Fibroblast of skin of left biceps (primary cell): ENCODE data around the gene RACGAP1.

Source experiments
- DNase-seq, 2 experiments: peaks; one replicate each; pipeline ENCODE4 v3.0.0-alpha.2; 2013; ENCODE audit warnings: low read depth in 2 of 2

RACGAP1 gene

GRCh38 chr12:50056639-50056976, 31.3 kb upstream of the RACGAP1 start:
- DNase-seq: no peak

GRCh38 chr12:50055831-50056638, 30.7 kb upstream of the RACGAP1 start:
- no peak for DNase-seq

- no peak for DNase-seq
Observed at GRCh38 chr12:50053583-50053982, 28.3 kb upstream of the RACGAP1 start.

- no peak for DNase-seq
Observed at GRCh38 chr12:50052964-50053363, 27.7 kb upstream of the RACGAP1 start.

- DNase-seq: no peak
Observed at GRCh38 chr12:50052544-50052943, 27.2 kb upstream of the RACGAP1 start.

GRCh38 chr12:50051101-50051806, 26.0 kb upstream of the RACGAP1 start:
- no peak for DNase-seq

- DNase-seq: peak; percentile 48 to 53
Observed at GRCh38 chr12:50050410-50051098, 25.3 kb upstream of the RACGAP1 start.

- no peak for DNase-seq
Observed at GRCh38 chr12:50050119-50050385, 24.8 kb upstream of the RACGAP1 start.

GRCh38 chr12:50049254-50050118, 24.2 kb upstream of the RACGAP1 start:
- no peak for DNase-seq

GRCh38 chr12:50047693-50048250, 22.5 kb upstream of the RACGAP1 start:
- DNase-seq: no peak

GRCh38 chr12:50043854-50044253, 18.6 kb upstream of the RACGAP1 start:
- no peak for DNase-seq

- DNase-seq: no peak
Observed at GRCh38 chr12:50043308-50043707, 18.0 kb upstream of the RACGAP1 start.

- DNase-seq: no peak
Observed at GRCh38 chr12:50042693-50043092, 17.4 kb upstream of the RACGAP1 start.

- no peak for DNase-seq
Observed at GRCh38 chr12:50041962-50042361, 16.7 kb upstream of the RACGAP1 start.

- no peak for DNase-seq
Observed at GRCh38 chr12:50041062-50041860, 16.0 kb upstream of the RACGAP1 start.

- DNase-seq: no peak
Observed at GRCh38 chr12:50040657-50041056, 15.4 kb upstream of the RACGAP1 start.

- peak in 1 of 2 experiments; percentile 45 for DNase-seq
Observed at GRCh38 chr12:50039151-50039835, 14.0 kb upstream of the RACGAP1 start.

GRCh38 chr12:50038336-50038735, 13.0 kb upstream of the RACGAP1 start:
- DNase-seq: no peak

GRCh38 chr12:50032854-50033581, 7.7 kb upstream of the RACGAP1 start:
- DNase-seq: no peak

- DNase-seq: no peak
Observed at GRCh38 chr12:50032515-50032853, 7.2 kb upstream of the RACGAP1 start.
